Transverse colon (tissue), 4 donors: ENCODE measurements around the gene DNAJC9. TPM values are rescaled to one million over a fixed set of nuclear protein-coding genes. Genes with fewer than 3 reads are reported as not detected.
A peak's percentile ranks its signal among the peaks of the same experiment; 100 is the strongest.

Source experiments
- DNase-seq: peaks from one replicate; pipeline ENCODE4 v3.0.0-alpha.2; 2019
- H3K27ac ChIP-seq, 4 donors: fragments of 200-600 bp; sonication (generic); 2 replicates each; pipeline ENCODE4 v1.5.1; 2016 to 2018; ENCODE audit warnings: inconsistent platforms in 4 of 4
- H3K27me3 ChIP-seq: fragments of 200-600 bp; sonication (generic); 2 replicates; pipeline ENCODE4 v1.5.1; 2017; ENCODE audit warnings: inconsistent platforms
- H3K36me3 ChIP-seq, 4 donors: fragments of 200-600 bp; sonication (generic); 2 replicates each; pipeline ENCODE4 v1.5.1; 2017 to 2019; ENCODE audit warnings: inconsistent platforms in 4 of 4
- H3K4me1 ChIP-seq, 4 donors: fragments of 200-600 bp; sonication (generic); 2 replicates each; pipeline ENCODE4 v1.5.1; 2017 to 2020; ENCODE audit warnings: inconsistent platforms in 4 of 4
- H3K4me3 ChIP-seq, 4 donors: fragments of 200-600 bp; sonication (generic); 1 replicate in 1 of 4; 2 replicates in 3 of 4; pipeline versions ENCODE4 v1.5.1 to v1.6.1; 2017 to 2019; ENCODE audit warnings: inconsistent platforms in 4 of 4
- H3K9me3 ChIP-seq, 2 donors: fragments of 200-600 bp; sonication (generic); 2 replicates each; pipeline ENCODE4 v1.5.1; 2017 to 2019; ENCODE audit warnings: inconsistent platforms in 2 of 2
- CTCF ChIP-seq, 5 experiments: fragments of 200-600 bp in 3 of 5; fragments of 450-650 bp in 2 of 5; sonication (generic) in 3 of 5; IDR thresholded peaks; 1 replicate in 2 of 5; 2 replicates in 3 of 5; pipeline ENCODE4 v1.5.1; 2016 to 2017; ENCODE audit warnings: antibody characterized with exemption in 5 of 5, inconsistent platforms in 3 of 5, mild to moderate bottlenecking in 2 of 5, moderate library complexity in 1 of 5
- EP300 ChIP-seq: sonication (generic); formaldehyde crosslinking; IDR thresholded peaks from one replicate; pipeline ENCODE4 v1.6.1; 2017; ENCODE audit warnings: antibody characterized with exemption, low read depth
- POLR2A ChIP-seq: fragments of 450-650 bp; IDR thresholded peaks from one replicate; pipeline ENCODE4 v1.6.1; 2016; ENCODE audit warnings: antibody characterized with exemption, mild to moderate bottlenecking, moderate library complexity
- POLR2AphosphoS5 ChIP-seq, 3 donors: sonication (generic); formaldehyde crosslinking; IDR thresholded peaks; one replicate each; pipeline ENCODE4 v1.6.1; 2016; ENCODE audit warnings: antibody characterized with exemption in 3 of 3
- WGBS, 2 donors: methylation state at CpG; one replicate each; pipeline ENCODE4 v1.1.5; 2018; ENCODE audit warnings: low coverage in 1 of 2; 5-methylcytosine and 5-hydroxymethylcytosine counted together
- in situ Hi-C, 4 donors: fragments of 200-750 bp; cut with MboI; loops; one replicate each; pipeline versions ENCODE4 v1.15.0 to v1.15.1; 2017; ENCODE audit warnings: low sequenced_read_pairs in 3 of 4, low pct_ligation_motif_present in 1 of 4, low pct_unique_long_range_greater_than_20kb in 1 of 4
- intact Hi-C: fragments of 100-400 bp; cut with DNase I; formaldehyde crosslinking; loops from one replicate; pipeline ENCODE4 v1.15.1; 2023; ENCODE audit warnings: low total_unique reads
- total RNA-seq, 4 donors: library from RNA; depleted of rRNA; stranded (reverse); fragments of >200 nt; gene quantifications; one replicate each; pipeline ENCODE4 v1.1.0, GENCODE V29; 2016

DNAJC9 gene
- 10 to 100 TPM in 3 of 4 donors, 1 to 10 TPM in 1; 8.2 to 15.9 (median 14.6) TPM for total RNA-seq

GRCh38 chr10:73246646-73247508, at the start of gene DNAJC9:
DNAJC9 (minus strand) TSS chr10:73247255; CDS start chr10:73247189, 66 bp downstream.
- peaks cover 0 to 23% (median 7%) of the 10 kb centered on the region in 4 donors for H3K36me3 ChIP-seq
- peaks cover 11 to 42% (median 31%) of the 10 kb centered on the region in 4 donors for H3K4me1 ChIP-seq
- H3K4me3 ChIP-seq = peak within 1 kb of the TSS; percentile 57 to 78 (median 64)
- in situ Hi-C loops (no loop called here), intact Hi-C loops (no loop called here)
- 1% methylated on average over 31 of the region's 78 CpGs; no CpG with 5 or more reads in 1 of the 2 donors for WGBS, 2 donors
- TF ChIP-seq EP300 (no peak), CTCF (IDR thresholded peaks at IDR 0.05) (peak in 1 of 5 experiments; percentile 11), POLR2AphosphoS5 (IDR thresholded peaks at IDR 0.05) (peak; percentile 93 to 96 (median 95)), POLR2A (peak; percentile 93)
- H3K27me3 ChIP-seq = no peaks in the 10 kb centered on the region
- no peaks in the 10 kb centered on the region for H3K9me3 ChIP-seq
- DNase-seq = peak; percentile 98
- peak within 1 kb of the TSS; percentile 86 to 92 (median 91) for H3K27ac ChIP-seq

- H3K9me3 ChIP-seq = no peaks in the 10 kb centered on the region
- H3K27ac ChIP-seq = no peak overlapping the region
- H3K27me3 ChIP-seq = no peaks in the 10 kb centered on the region
- TF ChIP-seq EP300 = no peak
- no peak for TF ChIP-seq POLR2AphosphoS5 (IDR thresholded peaks at IDR 0.05)
- TF ChIP-seq POLR2A = no peak
- TF ChIP-seq CTCF (IDR thresholded peaks at IDR 0.05) = no peak
- no peak overlapping the region for H3K4me3 ChIP-seq
- H3K36me3 ChIP-seq = no peaks in the 10 kb centered on the region
- in situ Hi-C loops = no loop called here
- H3K4me1 ChIP-seq = no peaks in the 10 kb centered on the region
- intact Hi-C loops = no loop called here
- 86% methylated on average over 3 of the region's 3 CpGs for WGBS, 2 donors
- no peak for DNase-seq
These were observed 46.4 kb upstream of the DNAJC9 start for GRCh38 chr10:73293461-73293860.

- 100% methylated on average over 1 of the region's 1 CpG for WGBS, 2 donors
- Histone ChIP-seq H3K27me3 (no peaks in the 10 kb centered on the region), H3K4me1 (no peaks in the 10 kb centered on the region), H3K9me3 (no peaks in the 10 kb centered on the region), H3K27ac (no peak overlapping the region), H3K4me3 (no peak overlapping the region), H3K36me3 (no peaks in the 10 kb centered on the region)
- intact Hi-C loops (no loop called here), in situ Hi-C loops (no loop called here)
- no peak for DNase-seq
- TF ChIP-seq CTCF (IDR thresholded peaks at IDR 0.05) (no peak), POLR2A (no peak), EP300 (no peak), POLR2AphosphoS5 (IDR thresholded peaks at IDR 0.05) (no peak)
These were observed 42.9 kb upstream of the DNAJC9 start for GRCh38 chr10:73289958-73290357.

GRCh38 chr10:73287441-73287840, 40.4 kb upstream of the DNAJC9 start:
- in situ Hi-C loops = no loop called here
- intact Hi-C loops = no loop called here
- no peaks in the 10 kb centered on the region for H3K27me3 ChIP-seq

More at GRCh38 chr10:73287441-73287840, 40.4 kb upstream of the DNAJC9 start:
- Histone ChIP-seq H3K27ac (no peak overlapping the region), H3K36me3 (no peaks in the 10 kb centered on the region), H3K4me3 (no peak overlapping the region), H3K9me3 (no peaks in the 10 kb centered on the region), H3K4me1 (no peaks in the 10 kb centered on the region)
- no peak for DNase-seq
- TF ChIP-seq POLR2AphosphoS5 (IDR thresholded peaks at IDR 0.05) = no peak
- WGBS, 2 donors = 74 to 84% methylated on average over 1 of the region's 1 CpG
